Sigmoid colon (tissue), 7 donors: ENCODE data around the gene CDK5. TPM values are rescaled to one million over a fixed set of nuclear protein-coding genes. Genes with fewer than 3 reads are reported as not detected.
"Not testable (repeated sequence)": the region's sequence is repeated elsewhere in the genome, so short reads cannot be mapped to it uniquely, and the experiment has no call there.

Experiments used
- DNase-seq: peaks from one replicate; pipeline ENCODE4 v3.0.0-alpha.2; 2019
- H3K27ac ChIP-seq, 4 donors: fragments of 200-600 bp; sonication (generic); one replicate each; pipeline ENCODE4 v1.5.1; 2016 to 2019; ENCODE audit warnings: mild to moderate bottlenecking in 1 of 4
- H3K27me3 ChIP-seq, 3 donors: fragments of 200-600 bp; sonication (generic); one replicate each; pipeline ENCODE4 v1.5.1; 2019; ENCODE audit warnings: mild to moderate bottlenecking in 1 of 3
- H3K36me3 ChIP-seq, 4 donors: fragments of 200-600 bp; sonication (generic); one replicate each; pipeline ENCODE4 v1.5.1; 2016 to 2019
- H3K4me1 ChIP-seq, 4 donors: fragments of 200-600 bp; sonication (generic); one replicate each; pipeline ENCODE4 v1.5.1; 2017 to 2019
- H3K4me3 ChIP-seq, 4 donors: fragments of 200-600 bp; sonication (generic); one replicate each; pipeline ENCODE4 v1.5.1; 2017 to 2019; ENCODE audit warnings: mild to moderate bottlenecking in 2 of 4, moderate library complexity in 1 of 4
- H3K9me3 ChIP-seq, 4 donors: fragments of 200-600 bp in 3 of 4; sonication (generic) in 3 of 4; one replicate each; pipeline versions ENCODE4 v1.5.1 to v1.6.1; 2013 to 2019
- CTCF ChIP-seq, 4 experiments: fragments of 450-650 bp in 3 of 4; fragments of 200-600 bp in 1 of 4; IDR thresholded peaks; one replicate each; pipeline ENCODE4 v1.5.1; 2016 to 2019; ENCODE audit warnings: antibody characterized with exemption in 4 of 4, mild to moderate bottlenecking in 3 of 4, moderate library complexity in 2 of 4
- EP300 ChIP-seq, 4 donors: sonication (generic); formaldehyde crosslinking; IDR thresholded peaks; one replicate each; pipeline ENCODE4 v1.6.1; 2017; ENCODE audit warnings: antibody characterized with exemption in 4 of 4
- POLR2A ChIP-seq, 2 donors: fragments of 450-650 bp; IDR thresholded peaks; one replicate each; pipeline ENCODE4 v1.6.1; 2016; ENCODE audit warnings: antibody characterized with exemption in 2 of 2, mild to moderate bottlenecking in 2 of 2, moderate library complexity in 2 of 2
- POLR2AphosphoS5 ChIP-seq, 4 donors: sonication (generic); formaldehyde crosslinking; IDR thresholded peaks; one replicate each; pipeline ENCODE4 v1.6.1; 2017; ENCODE audit warnings: antibody characterized with exemption in 4 of 4
- WGBS, 2 donors: extraction: QIAGEN DNeasy Blood & Tissue Kit; methylation state at CpG; one replicate each; pipeline ENCODE4 v1.1.7; 2013; 5-methylcytosine and 5-hydroxymethylcytosine counted together
- intact Hi-C: fragments of 100-400 bp; cut with DNase I; formaldehyde crosslinking; loops from one replicate; pipeline ENCODE4 v1.15.1; 2023
- polyA plus RNA-seq, 3 donors: library from polyadenylated mRNA; stranded (reverse); fragments of 200-250 nt; gene quantifications; one replicate each; pipeline ENCODE4 v1.2.3, GENCODE V29; 2013
- total RNA-seq, 4 donors: library from RNA; depleted of rRNA; stranded (reverse); fragments of >200 nt; gene quantifications; one replicate each; pipeline ENCODE4 v1.1.0, GENCODE V29; 2016
- donor health status: healthy with polysubstance abuse.
- donor health status: Bipolar disorder and iron deficiency.
- donor health status: healthy.

Gene CDK5
- total and polyA plus RNA-seq, 7 donors = 6.0 to 10.6 (median 8.2) TPM

GRCh38 chr7:151028948-151029501 lies 28.7 kb downstream of the CDK5 start:
- Histone ChIP-seq H3K4me3 (peak overlapping the region; percentile 62 to 77 (median 68)), H3K27ac (peak overlapping the region; percentile 82 to 89 (median 84)), H3K4me1 (peaks cover 0 to 23% (median 15%) of the 10 kb centered on the region in 4 donors), H3K36me3 (peaks cover 0 to 5% (median 2%) of the 10 kb centered on the region in 4 donors), H3K27me3 (no peaks in the 10 kb centered on the region), H3K9me3 (no peaks in the 10 kb centered on the region)
- TF ChIP-seq EP300 (IDR thresholded peaks at IDR 0.05) (no peak), POLR2AphosphoS5 (IDR thresholded peaks at IDR 0.05) (no peak), CTCF (IDR thresholded peaks at IDR 0.05) (no peak), POLR2A (IDR thresholded peaks at IDR 0.05) (no peak)
- WGBS, 2 donors = 45 to 65% methylated on average over 17 of the region's 17 CpGs
- DNase-seq = no peak
- intact Hi-C loops = loop anchor here (2.0 to 5.0 kb wide), 3 partner anchors 30 to 82 kb away; partner anchors contain the start of gene SLC4A2

GRCh38 chr7:151028131-151028947 lies 29.4 kb downstream of the CDK5 start, which contains the start of gene ABCB8:
ABCB8 (plus strand) TSS chr7:151028450; CDS start chr7:151028516, 66 bp downstream.
- peak within 1 kb of the TSS; percentile 82 to 89 (median 84) for H3K27ac ChIP-seq
- intact Hi-C loops = loop anchor here (2.0 to 5.0 kb wide), 3 partner anchors 30 to 82 kb away; partner anchors contain the start of gene SLC4A2
- no peaks in the 10 kb centered on the region for H3K9me3 ChIP-seq
- H3K4me3 ChIP-seq = peak within 1 kb of the TSS; percentile 62 to 77 (median 68)
- WGBS, 2 donors = 1% methylated on average over 53 of the region's 53 CpGs
- H3K36me3 ChIP-seq = peaks cover 0 to 1% (median 0%) of the 10 kb centered on the region in 4 donors
- no peaks in the 10 kb centered on the region for H3K27me3 ChIP-seq
- TF ChIP-seq EP300 (IDR thresholded peaks at IDR 0.05) = peak in 1 of 4 donors; percentile 39
- TF ChIP-seq CTCF (IDR thresholded peaks at IDR 0.05) = peak; percentile 24 to 61 (median 38)
- TF ChIP-seq POLR2AphosphoS5 (IDR thresholded peaks at IDR 0.05) = peak; percentile 39 to 73 (median 68)
- peak in 1 of 2 donors; percentile 16 for TF ChIP-seq POLR2A (IDR thresholded peaks at IDR 0.05)
- peaks cover 0 to 23% (median 15%) of the 10 kb centered on the region in 4 donors for H3K4me1 ChIP-seq
- DNase-seq = peak; percentile 99

GRCh38 chr7:151027728-151028130 lies 30.0 kb downstream of the CDK5 start:
- intact Hi-C loops = loop anchor here (2.0 to 5.0 kb wide), 3 partner anchors 31 to 83 kb away; partner anchors contain the start of gene SLC4A2
- 10 to 18% methylated on average over 16 of the region's 16 CpGs for WGBS, 2 donors
- H3K9me3 ChIP-seq, H3K27me3 ChIP-seq, H3K36me3 ChIP-seq, DNase-seq: not testable (repeated sequence)
- H3K4me3 ChIP-seq = peak overlapping the region; percentile 40 to 77 (median 68)
- peak overlapping the region; percentile 69 to 89 (median 84) for H3K27ac ChIP-seq
- H3K4me1 ChIP-seq = peaks cover 0 to 23% (median 15%) of the 10 kb centered on the region in 4 donors

- not testable (repeated sequence) for H3K9me3 ChIP-seq, DNase-seq, H3K36me3 ChIP-seq, H3K27me3 ChIP-seq
- 43 to 50% methylated on average over 19 of the region's 19 CpGs for WGBS, 2 donors
- peaks cover 0 to 23% (median 15%) of the 10 kb centered on the region in 4 donors for H3K4me1 ChIP-seq
- H3K27ac ChIP-seq = peak overlapping the region in 2 of 4 donors; percentile 82 to 89
- peak overlapping the region in 1 of 4 donors; percentile 77 for H3K4me3 ChIP-seq
- intact Hi-C loops = loop anchor here (5.0 kb wide), 1 partner anchor 60 kb away; no protein-coding TSS in a partner anchor
Measured at GRCh38 chr7:151026771-151027727, 30.6 kb downstream of the CDK5 start.
